A673 (cell line): ENCODE measurements around the gene TRAF1. TPM values are rescaled to one million over a fixed set of nuclear protein-coding genes. Genes with fewer than 3 reads are reported as not detected.

Source experiments
- BruUV-seq: library from RNA; stranded (reverse); fragments of 400-500 nt; replicated peaks from 2 replicates; lab custom pipeline; 2021; lab: Mats Ljungman, UMichigan
- CTCF ChIA-PET: fragments of 300-600 bp; sonication (Branson Sonifier 250); formaldehyde crosslinking; loops from one replicate; lab custom pipeline; 2022; ENCODE audit warnings: antibody characterized with exemption; lab: Charles Lee
- POLR2A ChIA-PET: fragments of 300-600 bp; sonication (Branson Sonifier 250); formaldehyde crosslinking; loops from one replicate; lab custom pipeline; 2022; ENCODE audit warnings: antibody characterized with exemption; ENCODE audit not compliant: low non-redundant PET; lab: Charles Lee
- DNase-seq: peaks from one replicate; pipeline ENCODE4 v3.0.0-alpha.2; 2015; ENCODE audit warnings: low spot score
- H3K27ac ChIP-seq: fragments of 200-600 bp; sonication (generic); 2 replicates; pipeline ENCODE4 v1.5.1; 2016; ENCODE audit warnings: mixed run types, low read depth, mild to moderate bottlenecking, mixed read lengths, antibody characterized with exemption, low read length; ENCODE audit not compliant: poor library complexity, severe bottlenecking
- H3K27me3 ChIP-seq: fragments of 200-600 bp; sonication (generic); replicated peaks from 2 replicates; pipeline ENCODE4 v1.6.1; 2017; ENCODE audit warnings: mixed run types, low read depth, mild to moderate bottlenecking, mixed read lengths, antibody characterized with exemption, low read length; ENCODE audit not compliant: insufficient read depth, poor library complexity
- H3K36me3 ChIP-seq: fragments of 200-600 bp; sonication (generic); 2 replicates; pipeline ENCODE4 v1.6.1; 2016; ENCODE audit warnings: mixed run types, mild to moderate bottlenecking, mixed read lengths, antibody characterized with exemption, low read length; ENCODE audit not compliant: insufficient read depth, poor library complexity, severe bottlenecking
- H3K4me1 ChIP-seq: fragments of 200-600 bp; sonication (generic); 2 replicates; pipeline ENCODE4 v1.6.1; 2017; ENCODE audit warnings: mixed run types, mild to moderate bottlenecking, mixed read lengths, antibody characterized with exemption, low read length; ENCODE audit not compliant: insufficient read depth, poor library complexity, severe bottlenecking
- H3K4me3 ChIP-seq: fragments of 200-600 bp; sonication (generic); 2 replicates; pipeline ENCODE4 v1.5.1; 2016; ENCODE audit warnings: low read depth, mixed run types, mild to moderate bottlenecking, mixed read lengths, low read length; ENCODE audit not compliant: poor library complexity, severe bottlenecking
- H3K9me3 ChIP-seq: fragments of 200-600 bp; sonication (generic); 2 replicates; pipeline ENCODE4 v1.6.1; 2016; ENCODE audit warnings: mixed run types, low read depth, mild to moderate bottlenecking, mixed read lengths, antibody characterized with exemption, low read length; ENCODE audit not compliant: poor library complexity, severe bottlenecking
- EZH2 ChIP-seq: fragments of 200-600 bp; sonication (generic); IDR thresholded peaks from 2 replicates; pipeline ENCODE4 v1.6.1; 2017; ENCODE audit warnings: borderline replicate concordance, low read depth, mild to moderate bottlenecking, mixed read lengths, antibody characterized with exemption, low read length; ENCODE audit not compliant: poor library complexity, severe bottlenecking
- intact Hi-C: fragments of 100-400 bp; cut with micrococcal nuclease; formaldehyde crosslinking; loops from one replicate; pipeline ENCODE4 v1.10.0; 2022; ENCODE audit not compliant: unreplicated experiment
- total RNA-seq: library from RNA; stranded (reverse); gene quantifications from 2 replicates; pipeline ENCODE4 v1.2.3, GENCODE V29; 2021
- TF ChIP-seq, protein P1 (sequence below): fragments of 300-800, 200-600 bp; sonication (generic); conservative IDR thresholded peaks from 2 replicates; pipeline ENCODE4 v1.5.1; 2017; ENCODE audit warnings: low read depth, mild to moderate bottlenecking, antibody characterized with exemption, low read length, moderate library complexity, mixed read lengths

The TRAF1 gene
- total RNA-seq, 1 experiment from 2014 or later, result 0.73 TPM

DNA sequence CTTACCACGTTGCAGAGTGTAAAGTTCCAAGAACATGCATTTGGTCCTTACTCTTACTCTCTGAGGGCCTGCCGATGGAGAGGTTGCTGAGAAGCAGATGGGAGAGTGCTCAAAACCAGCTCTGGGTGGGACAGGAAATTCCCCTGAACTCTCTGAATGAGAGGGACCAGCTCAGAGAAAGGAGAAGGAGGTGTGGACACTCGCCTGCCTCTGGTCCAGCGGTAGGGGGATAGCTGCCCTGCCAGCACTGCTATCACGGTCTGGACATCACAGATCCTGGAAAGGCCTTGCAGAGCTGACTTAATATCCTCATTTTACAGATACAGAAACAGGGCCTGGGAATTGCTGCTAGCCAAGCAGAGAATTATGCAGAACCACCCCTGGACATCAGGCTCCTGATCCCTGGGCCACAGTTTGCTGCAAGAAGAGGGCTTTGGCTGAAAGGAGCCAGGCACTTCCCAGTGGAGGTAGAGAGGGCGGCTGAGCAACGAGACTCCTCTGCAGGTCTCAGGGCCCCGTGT, 4.9 kb downstream of the TRAF1 start:
- POLR2A ChIA-PET, result no interaction called here
- intact Hi-C loops, result no loop called here
- TF ChIP-seq EZH2, result no peak
- TF ChIP-seq, protein P1, sequence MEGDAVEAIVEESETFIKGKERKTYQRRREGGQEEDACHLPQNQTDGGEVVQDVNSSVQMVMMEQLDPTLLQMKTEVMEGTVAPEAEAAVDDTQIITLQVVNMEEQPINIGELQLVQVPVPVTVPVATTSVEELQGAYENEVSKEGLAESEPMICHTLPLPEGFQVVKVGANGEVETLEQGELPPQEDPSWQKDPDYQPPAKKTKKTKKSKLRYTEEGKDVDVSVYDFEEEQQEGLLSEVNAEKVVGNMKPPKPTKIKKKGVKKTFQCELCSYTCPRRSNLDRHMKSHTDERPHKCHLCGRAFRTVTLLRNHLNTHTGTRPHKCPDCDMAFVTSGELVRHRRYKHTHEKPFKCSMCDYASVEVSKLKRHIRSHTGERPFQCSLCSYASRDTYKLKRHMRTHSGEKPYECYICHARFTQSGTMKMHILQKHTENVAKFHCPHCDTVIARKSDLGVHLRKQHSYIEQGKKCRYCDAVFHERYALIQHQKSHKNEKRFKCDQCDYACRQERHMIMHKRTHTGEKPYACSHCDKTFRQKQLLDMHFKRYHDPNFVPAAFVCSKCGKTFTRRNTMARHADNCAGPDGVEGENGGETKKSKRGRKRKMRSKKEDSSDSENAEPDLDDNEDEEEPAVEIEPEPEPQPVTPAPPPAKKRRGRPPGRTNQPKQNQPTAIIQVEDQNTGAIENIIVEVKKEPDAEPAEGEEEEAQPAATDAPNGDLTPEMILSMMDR, result no peak
- DNase-seq, result no peak
- Histone ChIP-seq H3K4me3 (no peak overlapping the region), H3K27ac (no peak overlapping the region), H3K9me3 (no peaks in the 10 kb centered on the region), H3K27me3 (no peaks in the 10 kb centered on the region), H3K36me3 (no peaks in the 10 kb centered on the region), H3K4me1 (peaks cover 10% of the 10 kb centered on the region)
- BruUV-seq, result no TSS peak
- CTCF ChIA-PET, result no interaction called here

DNA sequence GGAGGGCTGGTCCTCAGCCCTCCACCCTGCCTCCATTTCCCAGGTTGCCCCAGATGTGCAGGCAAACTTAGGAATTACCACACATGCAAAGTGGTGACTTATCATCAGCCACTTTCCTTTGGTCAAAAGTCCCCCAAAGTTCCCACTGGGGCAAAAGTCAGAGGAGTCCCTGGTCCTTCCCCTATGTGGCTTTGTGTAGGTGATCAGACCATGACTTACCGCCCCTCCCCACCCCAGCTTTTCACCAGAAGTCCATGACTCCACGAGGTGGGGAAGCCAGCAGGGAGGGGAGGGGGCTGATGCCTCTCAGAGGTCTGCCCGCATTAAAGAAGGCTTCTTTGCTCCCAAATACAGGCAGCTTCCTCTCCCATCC, 5.8 kb downstream of the TRAF1 start:
- TF ChIP-seq EZH2, result no peak
- intact Hi-C loops, result no loop called here
- Histone ChIP-seq H3K4me1 (peaks cover 18% of the 10 kb centered on the region), H3K27me3 (no peaks in the 10 kb centered on the region), H3K27ac (no peak overlapping the region), H3K9me3 (no peaks in the 10 kb centered on the region), H3K4me3 (no peak overlapping the region), H3K36me3 (no peaks in the 10 kb centered on the region)
- CTCF ChIA-PET, result no interaction called here
- no peak for DNase-seq
- POLR2A ChIA-PET, result no interaction called here
- BruUV-seq, result no TSS peak

DNA sequence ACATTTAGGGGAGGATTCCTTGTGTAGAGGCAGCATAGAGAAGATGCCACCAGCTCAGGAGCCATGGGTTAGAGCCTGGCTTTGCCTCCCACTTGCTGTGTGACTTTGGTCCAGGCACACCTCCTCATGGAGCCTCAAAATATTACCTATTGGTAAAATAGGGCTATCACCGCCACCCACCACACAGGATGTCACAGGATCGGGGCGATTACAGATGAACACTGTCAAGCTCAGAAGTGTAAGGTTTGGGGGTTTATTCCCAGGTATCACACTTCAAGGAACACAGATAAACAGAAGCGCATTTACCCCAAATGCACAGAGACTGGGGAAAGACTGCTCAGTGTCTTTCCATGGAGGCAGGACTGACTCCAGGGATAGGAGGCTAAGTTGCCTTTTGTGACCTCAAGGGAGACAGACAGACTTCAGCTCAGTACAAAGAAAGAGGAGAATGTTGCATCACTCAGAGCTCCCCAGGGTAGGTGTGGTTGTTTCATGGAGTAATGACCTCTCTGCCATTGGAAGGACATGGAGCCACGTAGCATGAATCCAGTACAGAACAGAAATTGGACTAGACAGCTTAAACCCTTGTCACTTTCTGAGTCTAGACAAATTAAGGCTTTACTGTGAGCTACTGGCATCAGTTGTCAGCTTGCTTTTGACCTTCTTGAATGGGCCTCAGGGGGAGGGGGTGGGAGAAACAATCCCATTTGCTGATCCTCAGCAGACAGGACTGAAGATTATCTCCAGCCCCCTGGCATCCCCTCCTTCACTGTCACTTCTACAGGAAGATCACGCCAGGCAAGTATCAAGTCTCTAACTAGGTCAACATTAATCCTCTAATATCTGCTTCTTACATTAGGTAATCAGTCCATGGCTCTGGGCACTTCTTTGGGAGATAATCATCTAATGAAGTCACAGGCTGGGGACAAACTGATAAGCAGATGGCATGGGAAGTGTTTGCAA, 6.5 kb downstream of the TRAF1 start:
- CTCF ChIA-PET, result no interaction called here
- Histone ChIP-seq H3K4me1 (peaks cover 18% of the 10 kb centered on the region), H3K4me3 (no peak overlapping the region), H3K36me3 (no peaks in the 10 kb centered on the region), H3K27ac (no peak overlapping the region), H3K9me3 (no peaks in the 10 kb centered on the region), H3K27me3 (no peaks in the 10 kb centered on the region)
- POLR2A ChIA-PET, result interaction anchor here (0.6 kb wide), 1 partner anchor 38 kb away, joined by 5 read pairs; no protein-coding TSS in a partner anchor
- intact Hi-C loops, result no loop called here
- BruUV-seq, result no TSS peak
- DNase-seq, result no peak
- TF ChIP-seq, protein P1, result no peak
- TF ChIP-seq EZH2, result no peak
